ENCODE results near the gene PTPN5. TPM values are rescaled to one million over a fixed set of nuclear protein-coding genes. Genes with fewer than 3 reads are reported as not detected.

The PTPN5 gene
- total and polyA plus RNA-seq, 8 donors = 0.19 to 2.9 (median 0.38) TPM; not detected in 3

- WGBS, 5 donors = 68 to 75% (median 71%) methylated on average over 4 of the region's 4 CpGs
- TF ChIP-seq POLR2AphosphoS5 (IDR thresholded peaks at IDR 0.05) (no peak), POLR2A (IDR thresholded peaks at IDR 0.05) (no peak), EP300 (IDR thresholded peaks at IDR 0.05) (no peak), CTCF (IDR thresholded peaks at IDR 0.05) (no peak)
Observed at GRCh38 chr11:18768472-18768901, 23.1 kb downstream of the PTPN5 start.

GRCh38 chr11:18766015-18766414 lies 25.6 kb downstream of the PTPN5 start:
- WGBS, 5 donors = 85 to 98% (median 89%) methylated on average over 2 of the region's 2 CpGs
- Histone ChIP-seq H3K9me3 (no peaks in the 10 kb centered on the region), H3K4me1 (no peaks in the 10 kb centered on the region), H3K27me3 (peaks cover 0 to 11% (median 0%) of the 10 kb centered on the region in 3 donors), H3K4me3 (no peak overlapping the region), H3K27ac (no peak overlapping the region), H3K36me3 (no peaks in the 10 kb centered on the region)
- TF ChIP-seq POLR2AphosphoS5 (IDR thresholded peaks at IDR 0.05) (no peak), EP300 (IDR thresholded peaks at IDR 0.05) (no peak), CTCF (IDR thresholded peaks at IDR 0.05) (no peak), POLR2A (IDR thresholded peaks at IDR 0.05) (no peak)
- intact Hi-C loops (cut with DNase I; ENCODE audit: low total_unique reads) = no loop called here
- no peak for DNase-seq

More at GRCh38 chr11:18768472-18768901, 23.1 kb downstream of the PTPN5 start:
- H3K9me3 ChIP-seq = no peaks in the 10 kb centered on the region
- no peak overlapping the region for H3K4me3 ChIP-seq
- no peak overlapping the region for H3K27ac ChIP-seq
- H3K4me1 ChIP-seq = no peaks in the 10 kb centered on the region
- intact Hi-C loops (cut with DNase I; ENCODE audit: low total_unique reads) = no loop called here
- H3K36me3 ChIP-seq = no peaks in the 10 kb centered on the region
- DNase-seq = no peak
- H3K27me3 ChIP-seq = peaks cover 0 to 33% (median 0%) of the 10 kb centered on the region in 3 donors

GRCh38 chr11:18765554-18765953 lies 26.0 kb downstream of the PTPN5 start:
- Histone ChIP-seq H3K4me1 (no peaks in the 10 kb centered on the region), H3K4me3 (no peak overlapping the region), H3K27ac (no peak overlapping the region), H3K36me3 (no peaks in the 10 kb centered on the region), H3K27me3 (peaks cover 0 to 6% (median 0%) of the 10 kb centered on the region in 3 donors), H3K9me3 (no peaks in the 10 kb centered on the region)
- 57 to 66% (median 59%) methylated on average over 6 of the region's 6 CpGs for WGBS, 5 donors
- TF ChIP-seq EP300 (IDR thresholded peaks at IDR 0.05) (no peak), POLR2AphosphoS5 (IDR thresholded peaks at IDR 0.05) (no peak), CTCF (IDR thresholded peaks at IDR 0.05) (no peak), POLR2A (IDR thresholded peaks at IDR 0.05) (no peak)
- no peak for DNase-seq
- intact Hi-C loops (cut with DNase I; ENCODE audit: low total_unique reads) = no loop called here

GRCh38 chr11:18761741-18762140 lies 29.9 kb downstream of the PTPN5 start:
- intact Hi-C loops (cut with DNase I; ENCODE audit: low total_unique reads) = no loop called here

More at GRCh38 chr11:18761741-18762140, 29.9 kb downstream of the PTPN5 start:
- Histone ChIP-seq H3K9me3 (no peaks in the 10 kb centered on the region), H3K36me3 (no peaks in the 10 kb centered on the region), H3K27ac (no peak overlapping the region), H3K4me1 (no peaks in the 10 kb centered on the region), H3K4me3 (no peak overlapping the region), H3K27me3 (peaks cover 0 to 4% (median 0%) of the 10 kb centered on the region in 3 donors)
- no peak for DNase-seq
- no peak for TF ChIP-seq CTCF (IDR thresholded peaks at IDR 0.05)
- TF ChIP-seq EP300 (IDR thresholded peaks at IDR 0.05) = no peak
- no peak for TF ChIP-seq POLR2AphosphoS5 (IDR thresholded peaks at IDR 0.05)
- no peak for TF ChIP-seq POLR2A (IDR thresholded peaks at IDR 0.05)
- WGBS, 5 donors = 80 to 90% (median 82%) methylated on average over 11 of the region's 11 CpGs
